GM23338 (cell line): ENCODE data around the gene VPS37C. TPM values are rescaled to one million over a fixed set of nuclear protein-coding genes. Genes with fewer than 3 reads are reported as not detected.

Experiments
- ATAC-seq: fragments of 200-7000 bp; cut with Tn5 transposase; 3 replicates; pipeline ENCODE4 v1.9.1; 2020
- DNase-seq: peaks from one replicate; pipeline ENCODE4 v3.0.0-alpha.2; 2015; ENCODE audit warnings: low spot score
- H2AFZ ChIP-seq: fragments of 200-600 bp; sonication (generic); 2 replicates; pipeline ENCODE4 v1.8.0; 2016; ENCODE audit warnings: antibody characterized with exemption, mild to moderate bottlenecking, moderate library complexity
- H3F3A ChIP-seq: fragments of 200-600 bp; sonication (generic); replicated peaks from 2 replicates; pipeline ENCODE4 v1.8.0; 2017; ENCODE audit warnings: antibody characterized with exemption, mixed run types, low read depth
- H3K27ac ChIP-seq: fragments of 200-600 bp; sonication (generic); 2 replicates; pipeline ENCODE4 v1.6.1; 2016; ENCODE audit warnings: low read depth
- H3K27me3 ChIP-seq: fragments of 200-600 bp; sonication (generic); 2 replicates; pipeline ENCODE4 v1.8.0; 2016; ENCODE audit warnings: mild to moderate bottlenecking, mixed run types, moderate library complexity; ENCODE audit not compliant: insufficient read depth
- H3K36me3 ChIP-seq: fragments of 200-600 bp; sonication (generic); 2 replicates; pipeline ENCODE4 v1.8.0; 2016; ENCODE audit warnings: mild to moderate bottlenecking; ENCODE audit not compliant: insufficient read depth
- H3K4me1 ChIP-seq: fragments of 200-600 bp; sonication (generic); 2 replicates; pipeline ENCODE4 v1.8.0; 2016; ENCODE audit warnings: mild to moderate bottlenecking, moderate library complexity; ENCODE audit not compliant: insufficient read depth
- H3K4me2 ChIP-seq: fragments of 200-600 bp; sonication (generic); 2 replicates; pipeline ENCODE4 v1.7.1; 2017; ENCODE audit warnings: mixed run types
- H3K4me3 ChIP-seq: fragments of 200-600 bp; sonication (generic); 2 replicates; pipeline ENCODE4 v1.6.1; 2016; ENCODE audit warnings: mixed run types
- H3K79me2 ChIP-seq: fragments of 200-600 bp; sonication (generic); replicated peaks from 2 replicates; pipeline ENCODE4 v1.8.0; 2017; ENCODE audit warnings: mild to moderate bottlenecking; ENCODE audit not compliant: insufficient read depth
- H3K9me2 ChIP-seq: fragments of 200-600 bp; sonication (generic); 2 replicates; pipeline ENCODE4 v1.8.0; 2017; ENCODE audit not compliant: insufficient read depth
- H4K20me1 ChIP-seq: fragments of 200-600 bp; sonication (generic); replicated peaks from 2 replicates; pipeline ENCODE4 v1.8.0; 2017; ENCODE audit warnings: mild to moderate bottlenecking; ENCODE audit not compliant: insufficient read depth
- H3K27ac Mint-ChIP-seq: 2 replicates; pipeline ENCODE4 v1.8.0; 2020; ENCODE audit warnings: inconsistent platforms, mild to moderate bottlenecking, moderate library complexity, mixed read lengths
- H3K27me3 Mint-ChIP-seq: 3 replicates; pipeline ENCODE4 v1.8.0; 2022; ENCODE audit warnings: low read depth, mild to moderate bottlenecking, moderate library complexity, mixed read lengths, inconsistent platforms; ENCODE audit not compliant: insufficient read depth, poor library complexity
- H3K36me3 Mint-ChIP-seq: 3 replicates; pipeline ENCODE4 v1.8.0; 2021; ENCODE audit warnings: low read depth, mild to moderate bottlenecking, inconsistent platforms, moderate library complexity, mixed read lengths
- H3K4me1 Mint-ChIP-seq: 3 replicates; pipeline ENCODE4 v1.8.0; 2020; ENCODE audit warnings: mild to moderate bottlenecking, inconsistent platforms, mixed read lengths
- H3K4me3 Mint-ChIP-seq: 3 replicates; pipeline ENCODE4 v1.8.0; 2021; ENCODE audit warnings: moderate library complexity, mild to moderate bottlenecking, inconsistent platforms, mixed read lengths
- H3K9me3 Mint-ChIP-seq: 3 replicates; pipeline ENCODE4 v1.8.0; 2020; ENCODE audit warnings: moderate library complexity, mild to moderate bottlenecking, inconsistent platforms, mixed read lengths
- CREB1 ChIP-seq: fragments of 250-450 bp; sonication (Bioruptor Pico); IDR thresholded peaks from 2 replicates; pipeline ENCODE4 v1.5.0; 2020; ENCODE audit warnings: low read depth, mild to moderate bottlenecking, moderate library complexity
- CTCF ChIP-seq, 2 experiments: fragments of 200-600 bp in 1 of 2; sonication (generic) in 1 of 2; conservative IDR thresholded peaks; 2 replicates each; pipeline versions ENCODE4 v1.5.1 to v1.6.1; 2016 to 2017; ENCODE audit warnings: antibody characterized with exemption in 2 of 2, low read depth in 2 of 2, mild to moderate bottlenecking in 2 of 2, moderate library complexity in 1 of 2
- ETS1 ChIP-seq: IDR thresholded peaks from 2 replicates; pipeline ENCODE4 v1.6.1; 2016; ENCODE audit warnings: antibody characterized with exemption
- EZH2 ChIP-seq: fragments of 200-600 bp; sonication (generic); IDR thresholded peaks from one replicate; pipeline ENCODE4 v1.8.0; 2017; ENCODE audit warnings: antibody characterized with exemption, mild to moderate bottlenecking, low read depth; ENCODE audit not compliant: unreplicated experiment
- EZH2phosphoT487 ChIP-seq: fragments of 200-600 bp; sonication (generic); IDR thresholded peaks from one replicate; pipeline ENCODE4 v1.8.1; 2018; ENCODE audit warnings: antibody characterized with exemption; ENCODE audit not compliant: unreplicated experiment
- JUNB ChIP-seq: IDR thresholded peaks from one replicate; pipeline ENCODE4 v1.6.1; 2016; ENCODE audit warnings: antibody characterized with exemption; ENCODE audit not compliant: unreplicated experiment
- NANOG ChIP-seq: IDR thresholded peaks from 2 replicates; pipeline ENCODE4 v1.6.1; 2016; ENCODE audit warnings: antibody characterized with exemption, borderline replicate concordance
- POLR2AphosphoS5 ChIP-seq: IDR thresholded peaks from 2 replicates; pipeline ENCODE4 v1.6.1; 2016; ENCODE audit warnings: antibody characterized with exemption, low read depth
- REST ChIP-seq: IDR thresholded peaks from one replicate; pipeline ENCODE4 v1.6.1; 2018; ENCODE audit warnings: antibody characterized with exemption; ENCODE audit not compliant: unreplicated experiment
- STAT1 ChIP-seq: IDR thresholded peaks from one replicate; pipeline ENCODE4 v1.6.1; 2016; ENCODE audit warnings: antibody characterized with exemption; ENCODE audit not compliant: unreplicated experiment
- ZNF114 ChIP-seq: fragments of 250-450 bp; sonication (Bioruptor Pico); IDR thresholded peaks from 2 replicates; pipeline ENCODE4 v1.5.0; 2020; ENCODE audit warnings: mild to moderate bottlenecking, moderate library complexity
- ZNF331 ChIP-seq: fragments of 250-450 bp; sonication (Bioruptor Pico); IDR thresholded peaks from 2 replicates; pipeline ENCODE4 v1.5.0; 2020; ENCODE audit warnings: low read depth, mild to moderate bottlenecking, moderate library complexity
- ZNF462 ChIP-seq: fragments of 250-450 bp; sonication (Bioruptor Pico); IDR thresholded peaks from 2 replicates; pipeline ENCODE4 v1.5.0; 2020; ENCODE audit warnings: mild to moderate bottlenecking, moderate library complexity
- polyA plus RNA-seq: library from polyadenylated mRNA; unstranded; fragments of >200 nt; fragmentation: Nextera tagmentation; extraction: Ambion mirVana; gene quantifications from 2 replicates; pipeline ENCODE4 v1.2.1, GENCODE V29; 2016
- total RNA-seq: library from RNA; depleted of rRNA; stranded (reverse); fragments of >200 nt; shearing (Covaris generic); gene quantifications from 2 replicates; pipeline ENCODE4 v1.2.3, GENCODE V29; 2014

VPS37C gene
- total and polyA plus RNA-seq, 2 experiments from 2014 or later, result 8.8 to 19.4 TPM

- no peak overlapping the region for H3K27ac ChIP-seq
- DNase-seq, result no peak
- no peaks in the 10 kb centered on the region for H4K20me1 ChIP-seq
- Mint-ChIP-seq H3K27me3 (no peaks in the 10 kb centered on the region), H3K9me3 (no peaks in the 10 kb centered on the region), H3K4me3 (no peak overlapping the region), H3K27ac (no peak overlapping the region), H3K36me3 (no peaks in the 10 kb centered on the region), H3K4me1 (no peaks in the 10 kb centered on the region)
- no peaks in the 10 kb centered on the region; the same call in 1 of the 2 replicates for H3F3A ChIP-seq
- no peaks in the 10 kb centered on the region for H3K36me3 ChIP-seq
- ATAC-seq, result no peak
- H3K4me1 ChIP-seq, result no peaks in the 10 kb centered on the region
- no peak for TF ChIP-seq REST
- no peak for TF ChIP-seq ZNF331
- TF ChIP-seq EZH2, result no peak
- TF ChIP-seq POLR2AphosphoS5, result no peak
- no peak for TF ChIP-seq ZNF114 (CRISPR knock-in tag)
- no peak for TF ChIP-seq ZNF462 (CRISPR knock-in tag)
- no peak for TF ChIP-seq CTCF (conservative IDR thresholded peaks at IDR 0.05; ENCODE audit: low read depth in 2 of 2)
- no peak for TF ChIP-seq ETS1
- no peak for TF ChIP-seq EZH2phosphoT487
- no peak for TF ChIP-seq STAT1
- TF ChIP-seq NANOG, result no peak
- no peak for TF ChIP-seq CREB1
- TF ChIP-seq JUNB, result no peak
- no peak overlapping the region for H3K4me2 ChIP-seq
- H3K9me2 ChIP-seq, result no peaks in the 10 kb centered on the region
- no peak overlapping the region for H2AFZ ChIP-seq
- H3K79me2 ChIP-seq, result no peaks in the 10 kb centered on the region
- H3K4me3 ChIP-seq, result no peak overlapping the region
- no peaks in the 10 kb centered on the region for H3K27me3 ChIP-seq
Measured at GRCh38 chr11:61103851-61104423, 57.3 kb downstream of the VPS37C start.
